ENCODE measurements around the gene CDS1. TPM values are rescaled to one million over a fixed set of nuclear protein-coding genes. Genes with fewer than 3 reads are reported as not detected.
"Not testable (repeated sequence)": the region's sequence is repeated elsewhere in the genome, so short reads cannot be mapped to it uniquely, and the experiment has no call there.

Gene CDS1
- 10 to 100 TPM; 24.3 to 28.9 (median 26.7) TPM for polyA plus RNA-seq (ENCODE audit: insufficient read length in 4 of 4)

- DNase-seq (ENCODE audit: low read depth in 4 of 4, low spot score in 2 of 4), result peak in 2 of 4 donors; percentile 13 to 42
Measured at GRCh38 chr4:84582988-84583875, at the start of gene CDS1. Gene CDS1 (plus strand): TSS chr4:84583127. CDS start chr4:84583402, 275 bp downstream.

GRCh38 chr4:84535901-84536300, 47.0 kb upstream of the CDS1 start:
- DNase-seq (ENCODE audit: low read depth in 4 of 4, low spot score in 2 of 4), result no peak

DNA sequence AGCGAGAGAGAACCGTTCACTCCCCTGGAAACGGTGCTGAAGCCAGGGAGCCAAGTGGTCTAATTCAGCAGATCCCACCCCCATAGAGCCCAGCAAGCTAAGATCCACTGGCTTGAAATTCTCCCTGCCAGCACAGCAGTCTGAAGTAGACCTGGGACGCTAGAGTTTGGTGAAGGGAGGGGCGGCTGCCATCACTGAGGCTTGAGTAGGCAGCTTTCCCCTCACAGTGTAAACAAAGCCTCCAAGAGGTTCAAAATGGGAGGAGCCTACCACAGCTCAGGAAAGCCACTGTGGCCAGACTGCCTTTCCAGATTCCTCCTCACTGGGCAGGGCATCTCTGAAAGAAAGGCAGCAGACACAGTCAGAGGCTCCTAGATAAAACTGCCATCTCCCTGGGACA, 37.8 kb upstream of the CDS1 start:
- DNase-seq (ENCODE audit: low read depth in 4 of 4, low spot score in 2 of 4), result no peak

- DNase-seq (ENCODE audit: low read depth in 4 of 4, low spot score in 2 of 4), result no peak
Measured at GRCh38 chr4:84547211-84547610, 35.7 kb upstream of the CDS1 start.

GRCh38 chr4:84549191-84549590, 33.7 kb upstream of the CDS1 start:
- not testable (repeated sequence) for DNase-seq (ENCODE audit: low read depth in 4 of 4, low spot score in 2 of 4)

DNA sequence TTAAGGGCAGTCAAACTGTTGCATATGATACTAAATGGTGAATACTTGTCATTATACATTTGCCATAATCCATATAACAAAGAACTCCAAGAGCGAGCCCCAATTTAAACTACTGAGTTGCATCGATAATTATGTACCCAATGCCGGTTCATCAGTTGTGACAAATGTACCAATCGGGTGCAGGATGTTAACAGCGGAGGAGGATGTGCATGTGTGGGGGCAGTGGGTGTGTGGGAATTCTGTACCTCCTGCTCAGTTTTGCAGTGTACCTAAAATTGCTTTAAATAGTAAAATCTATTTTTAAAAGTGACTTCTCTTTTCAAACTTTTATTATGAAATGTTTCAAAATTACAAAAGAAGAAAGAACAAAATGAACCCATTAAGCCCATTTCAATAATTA, 20.8 kb upstream of the CDS1 start:
- DNase-seq (ENCODE audit: low read depth in 4 of 4, low spot score in 2 of 4), result no peak

DNA sequence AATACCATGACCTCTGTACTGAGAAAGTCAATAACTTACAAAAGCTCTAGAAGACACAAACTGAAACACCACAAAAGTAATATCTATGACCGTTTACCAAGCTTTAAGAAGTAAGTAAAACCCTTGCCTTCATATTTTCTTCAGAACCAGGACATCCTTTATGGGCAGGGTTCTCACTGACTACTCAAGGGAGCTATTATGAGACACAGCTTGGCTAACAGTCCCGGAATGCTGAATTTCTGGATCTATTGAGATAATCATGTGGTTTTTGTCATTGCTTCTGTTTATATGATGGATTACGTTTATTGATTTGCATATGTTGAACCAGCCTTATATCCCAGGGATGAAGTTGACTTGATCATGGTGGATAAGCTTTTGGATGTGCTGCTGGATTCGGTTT, 19.9 kb upstream of the CDS1 start:
- DNase-seq (ENCODE audit: low read depth in 4 of 4, low spot score in 2 of 4), result no peak

DNA sequence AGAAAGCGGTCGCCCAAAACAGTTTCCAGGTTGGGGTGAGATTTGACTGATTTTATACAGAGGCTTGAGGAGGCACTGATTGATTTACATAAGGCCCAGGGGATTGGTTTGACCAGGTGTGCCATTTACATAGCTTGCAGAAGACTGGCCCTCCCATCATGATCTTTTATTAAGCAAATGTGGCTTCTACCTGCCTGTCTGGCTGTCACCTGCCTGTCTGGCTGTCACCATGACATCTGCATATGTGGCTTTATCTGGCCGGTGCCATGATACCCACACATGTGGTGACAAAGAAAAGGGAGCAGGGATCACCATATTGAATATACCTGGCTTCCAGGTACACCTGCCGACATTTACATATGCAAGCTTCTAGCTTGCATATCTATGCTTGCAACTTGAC, 17.0 kb upstream of the CDS1 start:
- no peak for DNase-seq (ENCODE audit: low read depth in 4 of 4, low spot score in 2 of 4)

GRCh38 chr4:84568496-84568895, 14.4 kb upstream of the CDS1 start:
- no peak for DNase-seq (ENCODE audit: low read depth in 4 of 4, low spot score in 2 of 4)

GRCh38 chr4:84569009-84569408, 13.9 kb upstream of the CDS1 start:
- no peak for DNase-seq (ENCODE audit: low read depth in 4 of 4, low spot score in 2 of 4)

DNA sequence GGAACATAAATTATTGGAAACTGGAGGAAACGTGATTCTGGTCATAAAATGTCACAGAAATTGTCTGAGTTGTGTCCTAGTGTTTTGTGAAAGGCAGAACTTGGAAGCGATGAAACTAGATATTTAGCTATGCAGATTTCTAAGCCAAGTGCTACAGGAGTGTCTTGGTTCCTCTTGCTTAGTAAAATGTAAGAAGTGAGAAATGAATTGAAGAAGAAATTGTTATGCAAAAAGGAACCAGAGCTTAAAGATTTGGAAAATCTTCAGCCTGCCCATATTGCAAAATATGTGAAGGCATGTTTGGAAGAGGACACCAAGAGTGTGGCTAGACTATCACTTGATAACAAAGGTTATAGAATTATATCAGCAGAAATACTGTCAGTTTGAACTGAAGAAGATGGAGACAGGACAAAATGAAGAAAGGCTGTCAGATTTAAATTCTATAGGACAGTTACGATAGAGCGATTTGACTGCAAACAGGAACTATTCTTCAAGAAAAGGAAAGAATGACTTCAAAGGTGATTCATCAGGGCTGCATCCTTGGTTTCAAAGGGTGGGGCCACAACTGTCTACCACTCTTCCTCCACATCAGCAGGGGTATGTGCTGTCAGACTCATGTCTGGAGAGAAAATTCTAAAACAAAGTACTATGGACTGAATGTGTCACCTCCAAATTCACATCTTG, 9.4 kb upstream of the CDS1 start:
- no peak for DNase-seq (ENCODE audit: low read depth in 4 of 4, low spot score in 2 of 4)

DNA sequence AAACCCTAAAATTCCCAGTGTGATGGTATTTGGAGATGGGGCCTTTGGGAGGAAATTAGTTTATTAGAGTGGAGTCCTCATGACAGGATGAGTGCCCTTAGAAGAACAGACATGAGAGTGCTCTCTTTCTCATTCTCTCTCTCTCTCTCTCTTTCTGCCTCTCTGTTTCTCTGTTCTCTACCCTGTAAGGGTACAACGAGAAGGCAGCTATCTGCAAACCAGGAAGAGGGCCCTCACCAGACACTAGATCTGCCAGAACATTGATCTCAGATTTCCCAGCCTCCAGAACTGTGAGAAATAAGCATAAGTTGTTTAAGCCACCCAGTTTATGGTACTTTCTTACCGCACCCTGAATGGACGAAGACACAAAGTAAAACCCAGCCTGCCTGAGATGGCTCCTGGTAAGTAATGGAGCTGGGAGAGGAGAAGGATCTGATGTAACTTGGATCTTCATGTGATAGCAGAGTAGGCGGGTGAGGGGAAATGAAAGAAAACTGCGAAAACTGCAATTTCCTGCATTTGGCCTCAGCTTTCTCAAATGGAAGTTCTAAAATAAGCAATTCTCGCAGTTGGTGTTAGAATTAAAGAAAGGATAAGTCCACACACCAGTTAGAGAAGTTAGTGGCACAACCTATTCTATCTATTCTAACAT, 8.7 kb upstream of the CDS1 start:
- DNase-seq (ENCODE audit: low read depth in 4 of 4, low spot score in 2 of 4), result no peak

DNA sequence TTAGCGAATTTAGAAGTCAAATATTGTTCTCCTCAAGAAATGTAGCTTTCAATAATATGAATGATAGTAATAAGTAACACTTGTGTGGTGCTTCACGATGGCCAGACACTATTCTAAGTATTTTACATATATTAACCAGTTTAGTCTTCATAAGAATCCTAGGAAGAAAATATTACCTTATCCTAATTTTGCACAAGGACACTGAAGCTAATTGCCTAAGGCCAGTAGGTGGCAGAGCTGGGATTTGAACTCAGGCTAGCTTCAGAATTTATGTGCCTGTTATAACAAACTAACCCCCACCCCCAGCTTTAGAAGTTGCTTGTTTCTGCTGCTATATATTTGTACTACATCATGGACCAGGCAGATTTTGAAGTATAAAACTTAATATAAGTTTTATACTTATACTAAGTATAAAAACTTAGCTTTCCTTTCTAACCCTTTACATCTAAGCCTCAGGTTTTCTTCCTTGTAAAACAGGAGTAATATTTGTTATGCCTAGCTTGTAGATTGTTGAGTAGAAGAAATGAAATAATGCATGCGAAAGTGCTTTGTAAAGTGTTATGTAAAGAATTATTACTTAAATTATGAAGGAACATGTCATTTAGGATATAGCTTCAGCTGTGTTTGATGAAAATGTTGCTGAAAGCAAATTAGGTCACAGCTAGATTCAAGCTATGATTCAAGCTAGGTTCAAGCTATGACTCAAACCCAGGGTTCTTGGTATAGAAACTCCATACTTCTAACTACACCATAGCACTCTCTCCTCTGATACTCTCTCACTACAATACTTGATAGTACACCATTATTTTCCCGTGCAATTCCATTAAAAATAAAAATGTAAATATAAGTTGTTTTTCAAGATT, 4.2 kb upstream of the CDS1 start:
- peak in 1 of 4 donors; percentile 45 for DNase-seq (ENCODE audit: low read depth in 4 of 4, low spot score in 2 of 4)

- peak in 3 of 4 donors; percentile 45 to 72 (median 60) for DNase-seq (ENCODE audit: low read depth in 4 of 4, low spot score in 2 of 4)
Measured at GRCh38 chr4:84579403-84579776, 3.5 kb upstream of the CDS1 start.

- DNase-seq (ENCODE audit: low read depth in 4 of 4, low spot score in 2 of 4), result peak; percentile 67 to 85 (median 84)
Measured at GRCh38 chr4:84582302-84582987, 482 bp upstream of the CDS1 start.

DNA sequence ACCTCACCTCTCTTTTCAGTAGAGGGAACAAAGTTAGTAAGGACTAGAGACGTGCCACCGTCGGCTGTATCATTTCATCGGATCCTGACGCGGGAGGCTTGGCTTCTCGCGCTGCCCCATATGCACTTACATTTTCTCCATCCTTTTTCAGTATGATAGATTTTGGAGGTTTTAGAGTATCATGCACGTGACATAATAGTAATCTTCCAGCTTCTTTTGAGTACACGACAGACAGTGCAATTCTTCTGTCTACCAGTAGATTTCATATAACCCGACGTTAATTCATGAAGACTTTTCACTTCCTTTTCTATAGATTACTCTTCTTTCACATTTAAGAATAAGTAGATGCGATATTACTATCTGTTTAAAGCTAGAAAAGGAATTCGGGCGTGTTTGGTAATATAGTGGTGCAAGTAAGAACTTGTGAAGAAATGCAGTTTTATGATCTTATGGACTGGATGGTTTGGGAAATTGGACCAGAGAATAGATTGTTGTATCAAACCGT, 1.0 kb downstream of the CDS1 start:
- no peak for DNase-seq (ENCODE audit: low read depth in 4 of 4, low spot score in 2 of 4)

DNA sequence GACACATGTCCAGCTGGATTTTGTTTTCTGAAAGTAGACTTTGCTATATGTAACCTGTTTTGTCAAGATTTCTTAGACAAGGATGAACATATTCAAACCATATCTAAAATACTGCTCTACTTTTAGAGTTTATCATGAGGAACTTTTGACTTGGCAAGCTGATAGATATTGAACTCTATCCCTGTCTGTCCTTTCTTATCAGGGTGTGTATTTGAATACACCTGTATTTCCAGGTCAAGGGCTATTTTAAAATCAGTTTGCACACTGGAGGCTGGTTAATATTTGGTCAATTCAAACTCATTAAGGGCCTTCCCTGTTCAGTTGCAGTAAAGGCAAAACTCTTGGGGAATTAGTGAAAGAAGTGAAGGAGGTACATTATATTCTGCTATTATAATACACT, 2.3 kb downstream of the CDS1 start:
- DNase-seq (ENCODE audit: low read depth in 4 of 4, low spot score in 2 of 4), result no peak

GRCh38 chr4:84594724-84595123, 11.8 kb downstream of the CDS1 start:
- DNase-seq (ENCODE audit: low read depth in 4 of 4, low spot score in 2 of 4), result no peak

DNA sequence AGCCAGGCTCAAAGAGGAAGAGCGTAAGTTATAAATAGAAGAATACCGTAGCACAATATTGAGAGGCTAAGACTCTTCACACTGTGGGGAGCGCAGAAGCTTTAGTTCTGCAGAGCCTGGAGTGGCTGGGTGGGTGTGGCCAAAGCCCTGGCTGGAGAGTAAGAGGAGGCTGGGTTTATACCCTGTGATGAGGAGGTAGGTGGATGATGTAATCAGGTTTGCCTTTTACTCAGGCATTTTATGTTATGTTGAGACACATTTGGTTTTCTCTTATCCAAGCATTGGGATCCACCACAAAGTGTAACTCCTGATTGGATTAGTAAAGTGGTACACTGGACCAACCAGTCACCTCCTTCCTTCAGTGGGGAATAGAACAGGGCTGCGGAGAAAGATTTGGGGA, 13.9 kb downstream of the CDS1 start:
- no peak for DNase-seq (ENCODE audit: low read depth in 4 of 4, low spot score in 2 of 4)

- no peak for DNase-seq (ENCODE audit: low read depth in 4 of 4, low spot score in 2 of 4)
Measured at GRCh38 chr4:84597450-84597849, 14.5 kb downstream of the CDS1 start.
